Fibroblast of lung (primary cell): ENCODE results near the gene ANGPTL2. TPM values are rescaled to one million over a fixed set of nuclear protein-coding genes. Genes with fewer than 3 reads are reported as not detected.
A peak's percentile ranks its signal among the peaks of the same experiment; 100 is the strongest.

Experiments used
- DNase-seq, 2 donors: peaks; one replicate each; pipeline versions ENCODE4 v3.0.0 to v3.0.0-alpha.2; 2010; ENCODE audit warnings: low read depth in 2 of 2
- H2AFZ ChIP-seq: 2 replicates; pipeline ENCODE4 v1.5.1; 2012; ENCODE audit warnings: low read length, control low read depth, inconsistent platforms
- H3K27ac ChIP-seq: 2 replicates; pipeline ENCODE4 v1.5.1; 2011; ENCODE audit warnings: low read length, control low read depth; ENCODE audit not compliant: insufficient read depth
- H3K27me3 ChIP-seq: 2 replicates; pipeline ENCODE4 v1.5.1; 2011; ENCODE audit warnings: mild to moderate bottlenecking, low read length; ENCODE audit not compliant: control insufficient read depth, insufficient read depth
- H3K36me3 ChIP-seq: 2 replicates; pipeline ENCODE4 v1.5.1; 2011; ENCODE audit warnings: low read length; ENCODE audit not compliant: control insufficient read depth, insufficient read depth
- H3K4me1 ChIP-seq: 2 replicates; pipeline ENCODE4 v1.5.1; 2011; ENCODE audit warnings: low read length; ENCODE audit not compliant: control insufficient read depth, insufficient read depth; ENCODE audit errors: extremely low read depth
- H3K4me2 ChIP-seq: 2 replicates; pipeline ENCODE4 v1.5.1; 2011; ENCODE audit warnings: low read length, control low read depth; ENCODE audit not compliant: insufficient read depth; ENCODE audit errors: extremely low read depth
- H3K4me3 ChIP-seq, 4 experiments: fragments of 200-600 bp in 1 of 4; sonication (generic) in 1 of 4; replicated peaks in 1 of 4; 2 replicates each; pipeline ENCODE4 v1.5.1; 2011 to 2016; ENCODE audit warnings: low read length in 4 of 4, low read depth in 3 of 4, mild to moderate bottlenecking in 3 of 4, control low read depth in 2 of 4, inconsistent platforms in 1 of 4, mixed read lengths in 1 of 4; ENCODE audit not compliant: insufficient read depth in 1 of 4; ENCODE audit errors: control extremely low read depth in 1 of 4
- H3K79me2 ChIP-seq: 2 replicates; pipeline ENCODE4 v1.5.1; 2012; ENCODE audit warnings: mild to moderate bottlenecking, low read length, inconsistent platforms; ENCODE audit not compliant: control insufficient read depth, insufficient read depth
- H3K9ac ChIP-seq: 2 replicates; pipeline ENCODE4 v1.5.1; 2011; ENCODE audit warnings: mild to moderate bottlenecking, low read length, control low read depth; ENCODE audit not compliant: insufficient read depth
- H3K9me3 ChIP-seq: 2 replicates; pipeline ENCODE4 v1.5.1; 2012; ENCODE audit warnings: low read depth, low read length; ENCODE audit not compliant: control insufficient read depth, insufficient read depth
- H4K20me1 ChIP-seq: 2 replicates; pipeline ENCODE4 v1.5.1; 2011; ENCODE audit warnings: low read length; ENCODE audit not compliant: control insufficient read depth, insufficient read depth; ENCODE audit errors: extremely low read depth
- EZH2 ChIP-seq: IDR thresholded peaks from 2 replicates; pipeline ENCODE4 v1.5.1; 2012; ENCODE audit warnings: low read length, control low read depth, mild to moderate bottlenecking; ENCODE audit errors: missing control alignments
- polyA plus RNA-seq, 2 donors: library from polyadenylated mRNA; depleted of rRNA in 1 of 2; stranded (reverse) in 1 of 2; unstranded in 1 of 2; fragments of >200 nt; gene quantifications; 2 replicates each; pipeline ENCODE4 v1.2.1, GENCODE V29; 2011 to 2012; ENCODE audit warnings: missing spikeins in 1 of 2
- total RNA-seq: library from RNA; depleted of rRNA; stranded (reverse); fragments of >200 nt; gene quantifications from 2 replicates; pipeline ENCODE4 v1.2.1, GENCODE V29; 2014
- TF ChIP-seq, protein P1 (sequence below), 2 donors: IDR thresholded peaks in 1 of 2; conservative IDR thresholded peaks in 1 of 2; 1 replicate in 1 of 2; 2 replicates in 1 of 2; pipeline ENCODE4 v1.5.1; 2011 to 2012; ENCODE audit warnings: low read length in 2 of 2, control low read depth in 1 of 2, inconsistent platforms in 1 of 2, low read depth in 1 of 2, mild to moderate bottlenecking in 1 of 2

ANGPTL2 gene
- total and polyA plus RNA-seq, 2 donors (not counting 1 experiment from before 2014, with no cell fraction given) = 128 to 163 TPM

DNA sequence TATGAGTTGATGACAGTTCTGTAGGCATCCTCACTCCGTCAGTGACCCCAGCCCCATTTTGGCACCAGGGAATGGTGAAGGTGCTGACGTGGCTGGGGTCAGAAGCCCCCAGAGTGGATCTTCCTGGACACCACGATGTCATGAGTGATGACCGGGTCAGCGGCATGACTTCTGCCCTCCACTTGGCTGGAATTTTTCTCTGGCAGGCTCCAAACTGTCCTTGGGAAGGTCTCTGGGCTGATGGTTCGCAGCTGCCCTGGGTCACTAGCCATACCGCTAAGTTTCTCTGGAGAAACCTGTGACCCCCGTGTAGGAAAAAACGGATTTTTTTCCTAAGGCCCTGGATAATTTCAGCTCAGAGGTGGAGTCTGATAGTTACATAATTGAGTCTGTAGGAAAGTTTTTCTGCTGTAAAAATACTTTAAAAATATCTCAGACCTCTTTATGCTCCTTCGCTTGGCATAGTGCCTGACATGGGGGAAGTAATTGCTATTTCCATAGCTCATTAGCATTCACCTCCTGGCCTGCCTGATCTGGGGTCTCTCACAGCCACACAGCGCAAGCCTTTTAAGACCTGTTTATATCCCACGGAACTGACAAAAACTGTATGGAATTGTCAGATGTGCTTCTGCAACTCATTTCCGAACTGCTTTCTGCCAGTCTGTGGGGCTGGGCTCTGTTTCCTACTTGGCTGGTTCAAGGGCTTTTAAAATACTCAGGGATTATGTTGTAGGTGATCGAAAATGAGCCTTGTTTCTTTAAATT is 69.2 kb downstream of the ANGPTL2 start:
- peak overlapping the region; percentile 12 for H2AFZ ChIP-seq
- H3K36me3 ChIP-seq = no peaks in the 10 kb centered on the region
- H3K9me3 ChIP-seq = no peaks in the 10 kb centered on the region
- peaks cover 16% of the 10 kb centered on the region for H3K4me1 ChIP-seq
- no peak overlapping the region for H3K4me2 ChIP-seq
- H3K4me3 ChIP-seq = no peak overlapping the region
- no peak overlapping the region for H3K27ac ChIP-seq
- H3K27me3 ChIP-seq = no peaks in the 10 kb centered on the region
- no peak overlapping the region for H3K9ac ChIP-seq
- no peaks in the 10 kb centered on the region for H3K79me2 ChIP-seq
- no peak for TF ChIP-seq EZH2
- TF ChIP-seq, protein P1, sequence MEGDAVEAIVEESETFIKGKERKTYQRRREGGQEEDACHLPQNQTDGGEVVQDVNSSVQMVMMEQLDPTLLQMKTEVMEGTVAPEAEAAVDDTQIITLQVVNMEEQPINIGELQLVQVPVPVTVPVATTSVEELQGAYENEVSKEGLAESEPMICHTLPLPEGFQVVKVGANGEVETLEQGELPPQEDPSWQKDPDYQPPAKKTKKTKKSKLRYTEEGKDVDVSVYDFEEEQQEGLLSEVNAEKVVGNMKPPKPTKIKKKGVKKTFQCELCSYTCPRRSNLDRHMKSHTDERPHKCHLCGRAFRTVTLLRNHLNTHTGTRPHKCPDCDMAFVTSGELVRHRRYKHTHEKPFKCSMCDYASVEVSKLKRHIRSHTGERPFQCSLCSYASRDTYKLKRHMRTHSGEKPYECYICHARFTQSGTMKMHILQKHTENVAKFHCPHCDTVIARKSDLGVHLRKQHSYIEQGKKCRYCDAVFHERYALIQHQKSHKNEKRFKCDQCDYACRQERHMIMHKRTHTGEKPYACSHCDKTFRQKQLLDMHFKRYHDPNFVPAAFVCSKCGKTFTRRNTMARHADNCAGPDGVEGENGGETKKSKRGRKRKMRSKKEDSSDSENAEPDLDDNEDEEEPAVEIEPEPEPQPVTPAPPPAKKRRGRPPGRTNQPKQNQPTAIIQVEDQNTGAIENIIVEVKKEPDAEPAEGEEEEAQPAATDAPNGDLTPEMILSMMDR (conservative IDR thresholded peaks at IDR 0.05 in 1 of 2, IDR thresholded peaks at IDR 0.05 in 1 of 2; ENCODE audit: low read depth in 1 of 2, low read length in 2 of 2) = no peak
- DNase-seq = peak in 1 of 2 donors; percentile 22
- no peaks in the 10 kb centered on the region for H4K20me1 ChIP-seq

DNA sequence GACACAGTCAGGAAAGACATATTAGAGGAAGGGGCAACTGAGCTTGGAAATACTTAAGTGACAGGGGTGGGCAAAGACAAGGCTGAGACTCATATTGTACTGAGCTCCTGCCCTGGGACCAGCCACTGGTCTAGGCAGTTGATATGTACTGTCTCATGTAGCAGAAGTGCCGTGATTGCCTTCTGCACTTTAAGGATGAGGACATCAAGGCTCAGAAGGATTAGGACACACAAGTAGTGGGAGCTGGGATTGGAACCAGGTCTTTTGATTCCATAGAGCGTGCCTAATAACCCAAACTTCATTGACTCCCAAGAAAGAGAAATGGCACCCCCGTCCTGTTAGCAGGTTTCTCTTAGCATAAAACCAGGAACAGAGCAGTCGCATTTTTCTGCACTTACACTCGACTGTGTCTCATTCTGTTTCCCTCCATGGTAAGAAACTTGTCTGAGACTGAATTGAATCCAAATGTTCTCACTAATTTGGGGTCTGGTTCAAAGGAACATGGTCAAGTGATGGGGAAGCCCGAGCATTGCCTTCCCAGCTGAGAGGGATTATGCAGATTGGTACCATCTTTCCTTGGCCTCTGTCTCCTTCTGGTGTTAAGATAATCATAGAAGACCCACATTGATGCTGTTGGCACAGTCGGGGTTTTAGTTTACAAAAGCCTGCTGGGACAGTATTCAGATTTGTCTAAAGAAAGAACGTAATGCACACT is 70.4 kb downstream of the ANGPTL2 start:
- TF ChIP-seq, protein P1 (conservative IDR thresholded peaks at IDR 0.05 in 1 of 2, IDR thresholded peaks at IDR 0.05 in 1 of 2; ENCODE audit: low read depth in 1 of 2, low read length in 2 of 2) = no peak
- TF ChIP-seq EZH2 = no peak
- Histone ChIP-seq H4K20me1 (no peaks in the 10 kb centered on the region), H3K4me3 (no peak overlapping the region), H3K4me2 (no peak overlapping the region), H3K27ac (no peak overlapping the region), H3K27me3 (no peaks in the 10 kb centered on the region), H3K9ac (no peak overlapping the region), H3K9me3 (no peaks in the 10 kb centered on the region), H2AFZ (no peak overlapping the region), H3K4me1 (peaks cover 8% of the 10 kb centered on the region), H3K79me2 (no peaks in the 10 kb centered on the region), H3K36me3 (no peaks in the 10 kb centered on the region)
- no peak for DNase-seq

DNA sequence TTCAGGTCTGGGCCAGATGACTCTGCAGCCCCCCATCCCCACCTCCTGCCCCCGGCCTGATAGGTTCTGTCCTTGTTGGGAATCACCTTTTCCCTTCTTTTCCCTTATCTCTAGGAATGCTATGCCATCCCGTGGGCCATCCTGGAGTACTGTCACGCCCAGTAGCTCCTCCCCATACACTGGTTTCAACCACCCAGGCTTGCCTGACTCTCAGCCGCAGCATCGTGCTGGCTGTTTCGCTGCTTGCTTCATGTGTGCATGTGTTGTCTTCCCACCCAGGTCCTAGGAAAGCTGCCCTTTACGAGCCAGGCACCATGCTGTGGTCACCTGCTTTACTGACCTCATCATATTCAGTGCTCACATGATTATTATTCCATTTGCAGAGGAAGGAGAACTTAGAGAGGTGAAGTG is 71.8 kb downstream of the ANGPTL2 start:
- Histone ChIP-seq H2AFZ (no peak overlapping the region), H3K79me2 (no peaks in the 10 kb centered on the region), H3K4me3 (no peak overlapping the region), H3K27me3 (no peaks in the 10 kb centered on the region), H4K20me1 (no peaks in the 10 kb centered on the region), H3K9ac (no peak overlapping the region), H3K4me2 (no peak overlapping the region), H3K36me3 (no peaks in the 10 kb centered on the region), H3K4me1 (peaks cover 8% of the 10 kb centered on the region), H3K9me3 (no peaks in the 10 kb centered on the region), H3K27ac (no peak overlapping the region)
- TF ChIP-seq, protein P1 (conservative IDR thresholded peaks at IDR 0.05 in 1 of 2, IDR thresholded peaks at IDR 0.05 in 1 of 2; ENCODE audit: low read depth in 1 of 2, low read length in 2 of 2) = no peak
- no peak for TF ChIP-seq EZH2
- no peak for DNase-seq
